HG03025 (cell line): Measurements from ENCODE around the gene MPIG6B.

ENCODE experiments used
- ATAC-seq: cut with Tn5 transposase; IDR thresholded peaks from one replicate; pipeline ENCODE4 v1.9.1; 2021; ENCODE audit warnings: mild to moderate bottlenecking, moderate library complexity; ENCODE audit not compliant: unreplicated experiment, low FRiP score

MPIG6B gene

GRCh38 chr6:31764198-31764597, 41.0 kb downstream of the MPIG6B start:
- no peak for ATAC-seq

GRCh38 chr6:31765559-31765909, 42.4 kb downstream of the MPIG6B start:
- no peak for ATAC-seq

GRCh38 chr6:31765910-31766794, 43.0 kb downstream of the MPIG6B start:
- ATAC-seq = no peak

- no peak for ATAC-seq
Observed at GRCh38 chr6:31767096-31767645, 44.0 kb downstream of the MPIG6B start.

- ATAC-seq = no peak
Observed at GRCh38 chr6:31768363-31769257, 45.4 kb downstream of the MPIG6B start.

- ATAC-seq = no peak
Observed at GRCh38 chr6:31769684-31770371, 46.7 kb downstream of the MPIG6B start.

GRCh38 chr6:31770860-31771259, 47.7 kb downstream of the MPIG6B start:
- ATAC-seq = no peak

GRCh38 chr6:31771992-31772358, 48.8 kb downstream of the MPIG6B start:
- no peak for ATAC-seq

- no peak for ATAC-seq
Observed at GRCh38 chr6:31775184-31775583, 52.0 kb downstream of the MPIG6B start.

- ATAC-seq = no peak
Observed at GRCh38 chr6:31775633-31776484, 52.7 kb downstream of the MPIG6B start.
